ENCODE measurements around the gene CCNB1. TPM values are rescaled to one million over a fixed set of nuclear protein-coding genes. Genes with fewer than 3 reads are reported as not detected.

Gene CCNB1
- total RNA-seq, 2 donors from 2014 or later = 196 to 260 TPM

GRCh38 chr5:69167493-69167855 lies 524 bp downstream of the CCNB1 start:
- peak overlapping the region; percentile 93 for H3K9ac ChIP-seq (ENCODE audit: extremely low read depth, low read length, poor library complexity, severe bottlenecking)
- Mint-ChIP-seq H3K9me3 (no peaks in the 10 kb centered on the region), H3K27me3 (ENCODE audit: insufficient read depth) (no peaks in the 10 kb centered on the region), H3K4me1 (peaks cover 18% of the 10 kb centered on the region), H3K27ac (peak overlapping the region; percentile 99), H3K36me3 (ENCODE audit: low read depth) (peaks cover 47% of the 10 kb centered on the region), H3K4me3 (peak overlapping the region; percentile 99)
- no peaks in the 10 kb centered on the region for H3K9me3 ChIP-seq (ENCODE audit: control insufficient read depth, low read length)
- no peaks in the 10 kb centered on the region for H3K27me3 ChIP-seq (ENCODE audit: control insufficient read depth, insufficient read depth, low read length, poor library complexity, severe bottlenecking)
- H3K4me3 ChIP-seq (ENCODE audit: low read length) = peak overlapping the region; percentile 82
- H3K36me3 ChIP-seq (ENCODE audit: control insufficient read depth, insufficient read depth, low read length) = peaks cover 44% of the 10 kb centered on the region
- TF ChIP-seq CTCF (conservative IDR thresholded peaks at IDR 0.05) = no peak
- WGBS, 2 experiments (ENCODE audit: insufficient coverage in 1 of 2, insufficient read length in 1 of 2) = 0 to 1% methylated on average over 10 to 11 of the region's 11 CpGs
- no peak for DNase-seq
- peaks cover 9% of the 10 kb centered on the region for H3K4me1 ChIP-seq (ENCODE audit: control insufficient read depth, insufficient read depth, low read length)
- H3K27ac ChIP-seq (ENCODE audit: low read depth, low read length) = peak overlapping the region; percentile 75

- no peak for DNase-seq
- no peak overlapping the region for H3K27ac ChIP-seq (ENCODE audit: low read depth, low read length)
- H3K36me3 Mint-ChIP-seq (ENCODE audit: low read depth) = peaks cover 51% of the 10 kb centered on the region
- H3K27me3 Mint-ChIP-seq (ENCODE audit: insufficient read depth) = no peaks in the 10 kb centered on the region
- no peaks in the 10 kb centered on the region for H3K9me3 Mint-ChIP-seq
- peaks cover 9% of the 10 kb centered on the region for H3K4me1 ChIP-seq (ENCODE audit: control insufficient read depth, insufficient read depth, low read length)
- H3K4me3 Mint-ChIP-seq = peak overlapping the region; percentile 99
- peak overlapping the region; percentile 82 for H3K4me3 ChIP-seq (ENCODE audit: low read length)
- H3K4me1 Mint-ChIP-seq = peaks cover 18% of the 10 kb centered on the region
- WGBS, 2 experiments (ENCODE audit: insufficient coverage in 1 of 2, insufficient read length in 1 of 2) = 24 to 33% methylated on average over 7 to 8 of the region's 8 CpGs
- H3K27ac Mint-ChIP-seq = peak overlapping the region; percentile 99
- no peak for TF ChIP-seq CTCF (conservative IDR thresholded peaks at IDR 0.05)
- no peaks in the 10 kb centered on the region for H3K9me3 ChIP-seq (ENCODE audit: control insufficient read depth, low read length)
- peak overlapping the region; percentile 93 for H3K9ac ChIP-seq (ENCODE audit: extremely low read depth, low read length, poor library complexity, severe bottlenecking)
- peaks cover 48% of the 10 kb centered on the region for H3K36me3 ChIP-seq (ENCODE audit: control insufficient read depth, insufficient read depth, low read length)
- H3K27me3 ChIP-seq (ENCODE audit: control insufficient read depth, insufficient read depth, low read length, poor library complexity, severe bottlenecking) = no peaks in the 10 kb centered on the region
Measured at GRCh38 chr5:69167929-69168328, 979 bp downstream of the CCNB1 start.

GRCh38 chr5:69170495-69170894 lies 3.5 kb downstream of the CCNB1 start:
- Histone ChIP-seq H3K36me3 (ENCODE audit: control insufficient read depth, insufficient read depth, low read length) (peaks cover 73% of the 10 kb centered on the region), H3K4me3 (ENCODE audit: low read length) (peak overlapping the region; percentile 51), H3K9ac (ENCODE audit: extremely low read depth, low read length, poor library complexity, severe bottlenecking) (no peak overlapping the region), H3K27ac (ENCODE audit: low read depth, low read length) (no peak overlapping the region), H3K4me1 (ENCODE audit: control insufficient read depth, insufficient read depth, low read length) (peaks cover 9% of the 10 kb centered on the region), H3K27me3 (ENCODE audit: control insufficient read depth, insufficient read depth, low read length, poor library complexity, severe bottlenecking) (no peaks in the 10 kb centered on the region), H3K9me3 (ENCODE audit: control insufficient read depth, low read length) (no peaks in the 10 kb centered on the region)
- Mint-ChIP-seq H3K4me1 (peaks cover 18% of the 10 kb centered on the region), H3K36me3 (ENCODE audit: low read depth) (peaks cover 74% of the 10 kb centered on the region), H3K9me3 (no peaks in the 10 kb centered on the region), H3K27ac (no peak overlapping the region), H3K27me3 (ENCODE audit: insufficient read depth) (no peaks in the 10 kb centered on the region), H3K4me3 (no peak overlapping the region)
- TF ChIP-seq CTCF (conservative IDR thresholded peaks at IDR 0.05) = no peak
- DNase-seq = no peak
- 90% methylated on average over 1 of the region's 1 CpG; no CpG with 5 or more reads in 1 of the 2 experiments for WGBS, 2 experiments (ENCODE audit: insufficient coverage in 1 of 2, insufficient read length in 1 of 2)

Measured in endodermal cell (in vitro differentiated cells).